GM15510 (cell line): Measurements from ENCODE around the gene ORMDL3.

Experiments used
- POLR2A ChIP-seq: IDR thresholded peaks from 3 replicates; pipeline ENCODE4 v1.6.1; 2011; ENCODE audit warnings: borderline replicate concordance; ENCODE audit not compliant: insufficient read length; ENCODE audit errors: extremely low read depth

The ORMDL3 gene

DNA sequence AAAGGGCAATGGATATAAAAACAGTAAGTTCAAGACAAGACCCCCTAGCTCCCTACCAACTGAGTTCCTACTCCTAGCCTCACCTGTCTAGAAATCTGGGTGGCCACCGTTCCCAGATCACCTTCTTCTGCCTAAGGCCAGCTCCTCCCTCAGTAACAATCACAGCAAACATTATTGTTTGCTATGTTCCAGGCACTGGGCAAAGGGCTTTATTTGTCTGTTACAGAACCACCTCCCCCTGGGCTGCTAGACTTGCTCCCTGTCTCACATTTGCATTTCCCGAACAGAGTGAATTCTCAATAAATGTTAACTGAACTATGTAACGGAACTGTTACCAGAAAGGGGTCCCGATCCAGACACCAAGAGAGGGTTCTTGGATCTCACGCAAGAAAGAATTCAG, 6.9 kb upstream of the ORMDL3 start:
- TF ChIP-seq POLR2A: no peak

DNA sequence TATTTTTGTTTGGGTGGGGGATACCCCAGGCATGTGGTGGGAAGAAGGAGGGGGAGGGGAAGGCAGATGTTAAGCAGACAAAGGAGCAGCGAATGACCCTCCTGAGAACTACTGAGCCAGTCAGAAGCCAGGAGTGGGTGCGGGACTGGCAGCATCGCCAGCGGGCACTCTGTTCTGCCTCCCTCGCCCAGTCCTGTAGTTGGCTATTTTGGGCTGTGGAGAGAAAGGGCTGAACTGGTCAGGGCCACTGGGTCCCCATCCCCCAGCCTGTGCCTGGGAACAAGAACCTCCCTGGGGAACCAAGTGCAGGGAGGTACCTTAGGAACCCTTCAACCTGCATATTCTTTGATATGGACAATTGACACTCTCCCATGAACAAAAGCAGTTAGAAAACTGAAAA, 6.5 kb upstream of the ORMDL3 start:
- no peak for TF ChIP-seq POLR2A

DNA sequence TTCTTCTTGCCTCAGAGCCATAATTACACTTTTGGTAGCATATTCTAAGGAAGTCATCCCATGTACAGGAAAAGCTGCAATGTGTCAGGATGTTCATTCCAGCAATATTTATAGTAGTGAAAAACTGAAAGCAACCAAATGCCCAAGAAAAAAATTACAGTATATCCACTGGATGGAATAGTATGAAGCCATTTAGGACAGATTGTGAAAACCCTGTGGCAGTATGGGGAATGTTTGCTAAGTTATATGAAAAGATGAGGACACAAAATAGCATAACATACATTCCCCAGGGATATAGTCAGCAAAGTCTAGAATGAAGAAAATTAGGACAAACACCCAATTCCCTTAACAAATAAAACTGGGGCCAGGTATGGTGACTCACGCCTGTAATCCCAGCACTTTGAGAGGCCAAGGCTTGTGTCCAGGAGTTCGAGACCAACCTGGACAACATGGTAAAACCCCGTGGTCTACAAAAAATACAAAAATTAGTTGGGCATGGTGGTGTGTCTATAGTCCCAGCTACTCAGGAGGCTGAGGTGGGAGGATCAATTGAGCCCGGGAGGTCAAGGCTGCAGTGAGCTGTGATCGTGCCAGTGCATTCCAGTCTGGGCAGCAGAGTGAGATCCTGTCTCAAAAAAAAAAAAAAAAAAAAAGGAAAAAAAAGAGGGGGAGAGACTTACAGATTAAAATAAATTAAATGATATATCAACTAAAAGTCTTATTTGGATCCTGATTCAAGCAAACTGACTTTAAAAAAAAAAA, 2.4 kb upstream of the ORMDL3 start:
- no peak for TF ChIP-seq POLR2A

DNA sequence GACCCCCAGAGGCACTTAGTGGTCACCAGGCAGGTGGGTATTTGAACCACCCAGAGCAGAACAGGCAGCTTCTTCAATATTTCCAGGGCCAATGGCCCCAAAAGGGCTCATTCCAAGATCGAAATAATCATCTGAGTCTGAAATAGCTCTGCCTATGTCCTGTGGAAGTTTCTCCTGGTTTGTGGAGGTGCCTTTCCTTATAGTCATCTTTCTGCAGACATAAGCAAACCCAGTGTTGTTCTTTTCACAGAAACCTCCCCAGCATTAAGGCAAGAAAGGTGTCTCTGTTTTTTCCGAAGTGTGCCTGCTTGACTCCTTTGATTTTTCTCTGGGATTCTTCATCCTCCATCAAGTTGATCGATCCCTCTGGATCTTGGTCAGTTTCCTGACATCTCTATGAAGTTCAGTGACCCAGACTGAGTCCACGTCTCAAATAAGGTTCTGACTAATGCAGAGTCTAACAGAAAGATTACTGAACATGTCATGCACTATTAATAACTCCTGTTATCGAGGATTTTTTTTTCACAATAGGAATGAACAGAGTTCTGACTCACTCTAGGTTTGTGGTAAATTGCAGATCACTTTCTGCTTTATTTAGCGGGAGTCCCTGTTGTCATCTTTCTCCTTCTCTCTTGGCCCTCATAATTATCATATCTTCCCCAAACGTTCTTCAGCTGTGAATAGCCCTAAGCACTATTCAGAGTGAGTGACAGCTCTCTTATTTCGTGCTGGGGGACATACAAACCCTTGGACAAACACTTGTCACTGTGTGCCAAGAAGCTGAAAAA, 1.7 kb upstream of the ORMDL3 start:
- no peak for TF ChIP-seq POLR2A

DNA sequence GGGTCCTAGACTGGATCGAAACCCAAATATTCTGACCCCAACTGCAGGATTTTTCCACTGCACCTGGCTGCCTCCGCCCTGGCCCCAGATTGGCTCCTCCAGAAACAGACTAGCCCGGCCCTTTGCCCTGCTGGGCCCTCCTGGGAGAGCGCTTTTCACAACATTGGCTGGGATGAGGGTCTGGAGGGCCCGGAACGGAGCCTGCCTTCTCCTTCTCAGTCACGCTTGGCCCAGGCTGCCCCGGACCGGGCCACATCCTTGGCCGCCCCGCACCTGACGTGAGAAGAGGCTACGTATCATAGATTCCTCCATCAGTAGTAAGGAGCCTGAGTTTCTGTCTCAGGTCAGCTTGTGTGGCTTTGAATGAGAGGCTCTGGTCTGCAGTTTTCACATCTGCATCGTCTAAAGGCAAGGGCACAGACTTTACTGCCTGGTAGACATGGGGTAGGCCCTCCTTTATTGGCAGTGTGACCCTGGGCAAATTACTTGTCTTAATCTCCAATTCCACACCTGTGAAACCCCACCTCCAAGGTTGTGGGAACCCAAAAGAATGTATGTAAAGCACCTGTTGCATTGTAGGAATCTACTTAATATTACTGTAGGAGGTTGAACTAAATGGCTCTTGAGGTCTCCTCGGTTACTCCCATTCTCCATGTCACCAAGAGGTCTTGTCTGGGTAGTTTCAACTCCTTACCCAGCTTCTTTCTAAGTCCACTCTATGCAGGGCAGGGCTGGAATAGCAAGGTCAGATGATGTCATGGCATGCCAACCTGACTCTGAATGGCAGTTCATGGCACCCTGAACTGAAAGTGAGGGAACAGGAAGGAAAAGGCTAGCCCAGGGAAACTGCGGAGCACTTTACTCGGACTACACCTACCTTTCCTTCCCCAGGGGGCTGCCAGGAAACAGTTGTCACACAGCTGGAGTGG, 792 bp upstream of the ORMDL3 start:
- no peak for TF ChIP-seq POLR2A

DNA sequence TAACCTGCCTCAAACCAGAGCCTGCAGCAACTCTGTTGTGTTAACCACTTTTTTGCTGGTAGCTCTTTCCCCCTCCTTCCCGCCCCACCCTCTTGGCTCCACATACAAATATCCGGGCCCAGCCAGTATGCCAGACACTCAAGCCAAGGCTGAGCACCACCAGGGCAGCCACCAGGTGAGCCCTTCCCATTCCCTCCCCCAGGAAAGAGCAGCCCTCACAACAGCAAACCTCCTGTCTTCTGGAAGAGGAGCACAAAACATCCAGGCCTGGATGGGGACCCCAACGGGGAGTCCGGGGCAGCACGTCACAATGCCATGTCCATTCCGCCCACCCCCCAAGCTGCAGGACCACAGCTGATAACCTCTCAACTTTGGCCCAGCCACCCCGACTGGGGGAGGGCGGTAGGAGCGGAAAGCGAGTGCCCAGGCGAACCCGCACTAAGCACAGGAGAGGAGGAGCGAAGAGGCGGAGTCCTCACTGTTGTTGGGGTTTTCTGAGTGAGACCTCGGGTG, 757 bp downstream of the ORMDL3 start:
- peak; percentile 25 for TF ChIP-seq POLR2A

DNA sequence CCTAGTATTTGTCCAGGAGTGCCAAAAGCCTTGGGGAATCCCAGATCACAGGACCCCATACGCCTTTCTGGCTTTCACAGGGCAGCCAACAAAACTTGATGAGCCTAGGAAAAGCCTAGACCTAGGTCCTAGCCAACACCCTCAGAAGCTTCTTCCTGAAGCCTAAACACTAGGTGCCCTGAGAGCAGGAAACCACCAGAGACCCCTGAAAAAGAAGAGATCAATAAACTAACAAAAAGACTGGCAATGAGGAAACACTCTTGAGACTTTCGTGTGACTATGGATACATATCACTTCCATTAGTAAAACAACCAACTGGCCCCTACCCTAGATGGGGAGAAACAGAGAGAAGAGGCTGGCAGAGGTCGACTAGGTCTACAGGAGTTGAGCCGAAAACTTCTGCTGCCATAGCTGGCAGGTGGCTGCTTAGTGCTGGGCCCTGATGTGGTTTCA, 1.2 kb downstream of the ORMDL3 start:
- no peak for TF ChIP-seq POLR2A

DNA sequence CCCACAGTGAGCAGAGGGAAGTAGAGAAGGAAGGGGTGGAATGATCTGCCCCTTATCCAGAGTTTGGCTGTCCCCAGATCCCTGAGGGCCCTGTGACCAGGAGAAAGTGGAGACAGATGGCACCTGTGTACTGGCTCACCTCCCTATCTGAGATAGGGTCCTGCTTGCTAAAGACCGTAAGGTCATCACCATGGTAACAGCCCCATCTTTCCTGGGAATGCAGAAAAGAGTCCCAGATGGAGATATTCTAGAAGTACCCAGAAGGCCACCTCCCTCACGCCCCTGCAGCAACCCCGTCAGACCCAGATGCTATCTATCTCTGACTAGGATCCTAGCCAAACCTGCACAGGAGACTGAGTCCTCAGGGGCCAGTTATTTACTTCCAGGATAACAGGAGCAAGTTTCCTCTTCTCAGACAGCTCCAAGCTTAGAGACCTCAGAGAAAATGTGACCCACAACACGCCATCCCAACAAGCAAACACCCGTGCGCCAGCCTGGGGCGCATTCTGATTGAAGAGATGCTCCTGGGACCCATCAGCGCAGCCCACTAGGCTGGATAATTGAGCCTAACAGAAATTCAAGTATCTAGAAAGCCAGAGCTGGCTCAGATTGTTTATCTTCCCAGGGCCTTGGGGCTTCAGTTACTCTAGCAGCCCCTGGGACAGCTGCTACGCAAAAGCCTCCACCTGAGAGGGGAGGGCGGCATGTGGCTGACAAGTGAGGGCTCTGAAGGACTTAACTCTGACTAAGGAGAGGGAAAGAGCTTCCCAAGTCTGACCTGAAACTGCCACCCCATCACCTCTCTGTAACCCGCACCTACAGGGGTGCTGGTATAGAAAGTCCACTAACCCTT, 1.9 kb downstream of the ORMDL3 start:
- TF ChIP-seq POLR2A: no peak

DNA sequence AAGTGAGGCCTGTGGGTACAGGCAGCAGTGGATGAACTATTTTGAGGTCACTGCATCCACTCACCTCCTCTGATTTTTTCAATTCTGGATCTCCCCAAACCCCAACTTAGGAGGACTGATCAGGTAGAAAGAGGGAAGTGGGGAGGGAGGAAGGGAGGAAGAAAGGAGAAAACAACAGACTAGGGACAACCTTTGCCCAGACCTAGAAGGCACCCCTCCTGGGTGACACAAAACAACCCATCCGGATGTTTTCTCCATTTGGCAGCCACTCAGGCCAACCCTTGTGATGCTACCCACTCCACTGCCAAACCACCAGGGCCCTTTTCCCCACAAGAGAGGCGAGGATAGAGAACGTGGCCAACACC, 2.7 kb downstream of the ORMDL3 start:
- no peak for TF ChIP-seq POLR2A

DNA sequence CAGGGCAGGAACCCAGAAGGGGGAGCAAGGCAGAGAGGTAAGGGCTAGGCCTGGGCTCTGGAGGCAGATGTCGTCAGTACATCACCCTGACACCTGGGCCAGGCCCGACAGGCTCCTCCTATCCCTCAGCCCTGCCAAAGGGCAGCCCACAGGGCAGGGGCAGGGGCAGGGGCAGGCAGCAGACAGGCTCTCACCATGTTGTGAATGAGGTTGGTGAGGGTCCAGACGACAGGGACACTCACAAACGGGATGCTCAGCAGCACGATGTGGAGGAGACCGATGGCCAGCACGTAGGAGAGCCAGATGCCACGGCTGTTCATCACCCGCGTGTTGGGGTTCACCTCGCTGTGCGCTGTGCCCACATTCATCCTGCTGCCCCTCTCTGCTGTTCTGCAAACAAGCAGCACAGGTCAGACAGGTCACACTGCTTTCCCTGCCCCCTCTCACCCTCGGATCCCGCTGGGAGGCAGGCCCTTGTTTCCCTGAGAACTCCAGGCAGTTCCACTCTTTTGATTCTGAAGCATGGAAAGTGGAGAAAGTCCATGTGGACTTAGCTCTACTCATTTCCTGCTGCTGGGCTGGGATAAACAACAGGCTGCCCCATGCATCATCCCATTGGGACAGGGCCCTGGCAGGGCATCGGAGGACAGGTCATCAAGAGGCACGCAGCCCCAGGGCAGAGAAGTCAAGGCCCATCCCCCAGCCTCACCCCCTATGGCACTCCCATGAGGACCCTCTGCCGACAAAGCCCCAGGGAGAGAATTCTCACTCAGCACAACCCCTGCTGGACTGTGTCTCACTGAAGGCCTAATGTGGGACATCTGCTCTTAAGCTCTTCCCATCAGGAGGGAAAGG, 3.3 kb downstream of the ORMDL3 start:
- TF ChIP-seq POLR2A: no peak

DNA sequence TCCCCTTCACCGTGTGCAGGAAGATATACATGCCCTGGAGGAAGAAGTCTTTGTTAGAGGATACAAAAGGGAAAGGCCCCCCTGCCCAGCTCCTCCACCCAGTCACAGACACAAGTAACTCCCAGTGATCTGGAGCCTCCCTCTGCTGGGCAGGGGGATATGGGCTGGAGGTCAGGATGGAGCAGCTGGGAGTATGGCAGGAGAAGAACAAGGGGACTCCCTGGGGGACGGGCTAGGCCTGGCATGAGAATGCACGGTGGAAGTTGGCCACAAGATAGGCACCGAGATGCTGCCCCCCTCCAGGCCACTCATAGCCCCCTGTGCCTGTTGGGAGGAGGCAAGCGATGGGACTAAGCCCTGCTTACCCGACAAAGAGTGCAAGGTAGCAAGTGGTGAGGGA, 4.2 kb downstream of the ORMDL3 start:
- no peak for TF ChIP-seq POLR2A

DNA sequence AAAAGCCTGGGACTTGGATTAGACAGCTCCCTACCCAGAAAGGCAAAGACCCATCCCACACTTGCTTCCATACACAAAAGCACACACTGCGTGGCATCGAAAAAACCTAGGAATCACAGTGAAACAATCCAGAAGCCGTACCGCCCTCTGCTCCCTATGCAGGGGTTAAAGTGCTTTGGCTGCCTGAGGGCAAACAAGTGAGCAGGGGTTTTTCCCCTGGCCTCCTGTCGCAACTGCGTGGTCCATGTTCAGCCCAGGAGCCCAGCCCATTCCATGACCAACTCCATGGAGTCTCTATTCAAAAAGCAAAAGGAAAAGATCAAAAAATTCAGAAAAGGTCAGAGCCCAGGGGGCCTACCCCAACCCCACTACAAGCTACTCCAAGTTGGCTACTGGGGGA, 5.4 kb downstream of the ORMDL3 start:
- no peak for TF ChIP-seq POLR2A

DNA sequence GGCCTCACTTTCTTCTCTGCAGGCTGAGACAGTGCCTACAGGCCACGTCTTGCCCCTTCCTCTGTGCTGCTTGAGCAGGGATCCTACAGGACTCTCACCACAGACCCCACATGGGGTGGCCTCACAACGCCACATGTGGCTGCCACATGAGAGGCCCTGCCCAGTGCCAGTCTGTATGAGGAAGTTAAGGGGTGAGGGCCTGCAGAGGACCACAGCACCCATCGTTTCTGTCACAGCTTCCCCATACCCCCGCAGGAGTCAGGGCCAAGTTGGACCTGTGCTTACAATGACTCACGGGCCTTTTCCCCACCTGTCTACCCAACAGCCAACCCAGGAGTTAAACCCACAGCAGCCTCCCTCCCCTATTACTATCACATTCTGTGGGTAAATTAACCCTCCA, 6.1 kb downstream of the ORMDL3 start:
- no peak for TF ChIP-seq POLR2A

DNA sequence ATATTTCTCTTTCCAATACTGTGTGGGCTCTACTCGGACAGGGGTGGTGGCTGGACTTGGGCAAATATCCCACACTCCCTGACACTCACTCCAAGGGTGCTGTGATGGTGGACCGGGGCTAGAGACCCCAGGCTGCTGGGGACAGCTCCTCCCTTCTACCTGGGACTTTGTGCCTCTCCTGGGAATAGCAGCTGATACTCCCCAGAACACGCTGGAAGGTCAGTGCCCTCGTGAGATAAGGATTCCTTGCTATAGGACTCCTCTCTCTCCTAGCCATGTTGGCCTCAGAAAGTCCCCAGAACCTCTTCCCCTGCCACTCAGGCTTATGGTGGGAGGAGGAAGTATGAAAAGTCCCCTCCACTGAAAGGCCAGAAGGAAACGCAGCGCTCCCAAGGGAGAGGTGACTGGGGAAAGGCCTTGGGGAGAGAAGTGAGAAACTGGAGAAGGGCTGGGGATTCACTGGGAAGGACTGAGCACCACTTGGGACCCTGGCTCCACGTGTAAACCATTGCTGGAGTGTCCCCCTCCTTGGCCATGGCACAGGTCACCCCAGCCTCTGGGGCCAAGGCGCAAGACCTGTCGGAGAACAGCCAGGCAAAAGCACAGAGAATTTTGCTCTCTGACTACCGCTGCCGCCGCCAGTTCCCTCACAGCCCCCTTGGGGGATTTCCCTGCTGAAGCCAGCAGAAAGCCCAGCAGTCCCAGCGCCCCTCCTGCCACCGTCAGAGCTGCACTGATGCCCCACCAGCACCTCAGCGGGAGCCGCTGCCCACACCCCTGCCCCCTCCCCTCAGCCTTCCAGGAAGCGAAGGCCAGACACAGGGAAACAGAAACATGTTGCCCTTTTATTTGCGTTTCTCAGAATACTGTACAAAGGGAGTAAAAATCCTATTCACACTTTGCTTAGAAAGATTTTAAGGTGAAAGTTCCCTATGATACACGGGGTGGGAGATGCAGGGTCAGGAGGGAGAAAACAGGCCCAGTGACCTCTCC, 6.9 kb downstream of the ORMDL3 start:
- TF ChIP-seq POLR2A: peak; percentile 17
